Dermis microvascular lymphatic vessel endothelial cell (primary cell): ENCODE results near the gene KCNG2. TPM values are rescaled to one million over a fixed set of nuclear protein-coding genes. Genes with fewer than 3 reads are reported as not detected.

Source experiments
- DNase-seq, 2 donors: peaks; one replicate each; pipeline versions ENCODE4 v3.0.0 to v3.0.0-alpha.2; 2010; ENCODE audit warnings: low read depth in 2 of 2
- total RNA-seq: library from RNA; depleted of rRNA; stranded (reverse); fragments of >200 nt; gene quantifications from 2 replicates; pipeline ENCODE4 v1.2.1, GENCODE V29; 2014

Gene KCNG2
- total RNA-seq, 1 donor from 2014 or later = 0.26 TPM

DNA sequence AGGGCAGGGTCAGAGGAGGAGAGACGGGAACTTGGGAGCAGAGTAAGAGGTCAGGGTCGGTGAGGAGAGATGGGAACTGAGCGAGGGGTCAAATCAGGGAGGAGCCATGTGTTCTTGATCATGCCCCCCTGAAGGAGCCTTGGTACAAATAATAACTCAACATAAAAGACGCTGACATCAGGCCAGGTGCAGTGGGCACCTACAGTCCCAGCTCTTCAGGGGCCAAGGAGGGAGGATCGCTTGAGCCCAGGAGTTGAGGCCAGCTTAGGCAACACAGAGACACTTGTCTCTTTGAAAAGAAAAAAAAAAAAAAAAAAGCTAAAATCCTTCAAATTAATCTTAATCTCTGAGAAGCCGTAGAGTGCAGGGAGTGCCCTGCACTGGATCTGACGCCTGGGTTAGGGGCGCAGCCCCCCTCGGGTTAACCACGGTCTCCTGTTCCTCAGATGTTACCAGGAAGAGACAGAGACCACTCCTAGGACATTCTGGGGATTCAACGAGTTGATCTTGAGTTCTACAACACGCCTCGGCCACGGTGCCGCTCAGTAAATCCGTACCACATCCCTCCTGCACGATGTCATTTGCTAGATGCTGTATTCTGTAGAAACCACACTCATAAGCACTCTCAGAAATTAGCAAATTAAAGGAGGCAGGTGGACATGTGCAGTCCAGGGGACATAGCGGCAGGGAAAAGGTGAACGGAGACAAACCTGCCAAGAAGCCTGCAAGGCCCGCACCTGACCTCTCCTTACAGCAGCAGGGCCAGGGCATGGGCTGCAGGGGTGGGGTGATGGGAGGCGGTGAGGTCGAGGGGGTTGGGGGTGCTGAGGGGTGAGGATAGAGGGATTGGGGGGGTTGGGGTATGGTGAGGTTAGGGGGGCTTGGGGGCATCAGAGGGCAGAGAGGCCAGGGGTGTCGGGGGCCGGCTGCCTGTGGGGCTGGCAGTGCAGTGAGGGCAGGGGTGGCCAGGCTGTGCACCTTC lies 124.5 kb downstream of the KCNG2 start:
- no peak for DNase-seq

DNA sequence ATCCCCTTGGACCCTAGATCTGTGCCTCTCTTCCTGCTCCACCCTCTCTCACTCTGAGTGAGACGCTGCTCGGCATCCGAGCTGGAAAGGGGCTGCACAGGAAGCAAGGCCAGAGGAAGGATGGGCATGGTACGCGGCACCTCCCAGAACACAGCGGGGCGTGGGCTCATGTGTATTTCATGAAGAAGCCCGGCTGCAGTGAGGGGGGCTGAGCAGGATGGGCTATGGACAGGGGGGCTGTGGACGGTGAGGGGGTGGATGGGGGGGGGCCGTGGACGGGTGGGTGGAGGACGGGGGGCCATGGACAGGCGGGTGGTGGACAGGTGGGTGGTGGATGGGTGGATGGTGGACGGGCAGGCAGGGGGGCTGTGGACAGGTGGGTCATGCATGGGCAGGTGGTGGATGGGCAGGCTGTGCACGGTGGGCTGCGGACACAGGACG lies 125.3 kb downstream of the KCNG2 start:
- no peak for DNase-seq

- DNase-seq = no peak
Observed at GRCh38 chr18:79923896-79924585, 126.3 kb downstream of the KCNG2 start.

DNA sequence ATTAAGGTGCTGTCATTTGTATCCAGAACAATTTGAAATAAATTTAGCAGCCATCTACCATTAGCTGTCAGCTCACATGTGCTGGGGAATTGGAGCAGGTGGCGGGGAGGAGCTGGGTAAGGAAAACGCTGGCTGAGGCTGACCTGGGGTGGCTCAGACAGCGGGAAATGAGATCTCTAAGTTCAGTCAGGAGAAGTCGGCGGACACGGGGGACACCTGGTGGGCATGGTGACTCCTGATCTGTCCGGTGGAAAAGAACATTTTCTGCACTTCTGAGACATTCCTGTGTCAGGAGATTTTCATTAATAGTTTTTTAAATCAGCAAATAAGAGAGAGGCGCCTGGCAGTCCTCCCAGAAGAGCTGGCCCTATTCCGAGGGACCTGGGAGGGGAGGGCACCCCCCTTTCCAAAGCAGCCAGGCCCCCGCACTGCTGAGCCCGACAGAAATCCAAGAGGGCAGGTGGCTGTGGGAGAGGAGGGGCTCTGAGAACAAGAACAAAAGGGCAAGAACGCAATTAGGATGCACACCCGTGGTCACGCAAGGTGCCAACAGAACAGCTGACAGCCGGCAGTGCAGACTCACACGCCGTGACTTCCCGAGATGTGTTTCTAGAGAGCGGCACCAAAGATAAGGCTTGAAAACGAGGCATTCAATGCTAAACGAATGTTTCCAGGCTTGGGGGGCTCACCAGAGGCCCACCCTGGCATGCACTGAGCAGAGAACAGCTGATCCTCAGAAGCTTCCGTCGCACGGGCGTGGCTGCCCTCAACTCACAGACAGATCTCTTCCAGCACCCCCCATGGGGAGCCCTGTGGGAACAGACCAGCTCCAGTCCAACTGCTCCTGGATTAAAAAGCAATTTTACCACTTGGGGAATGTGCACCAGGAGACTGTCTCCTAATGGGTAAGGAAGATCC lies 127.3 kb downstream of the KCNG2 start:
- DNase-seq = no peak

DNA sequence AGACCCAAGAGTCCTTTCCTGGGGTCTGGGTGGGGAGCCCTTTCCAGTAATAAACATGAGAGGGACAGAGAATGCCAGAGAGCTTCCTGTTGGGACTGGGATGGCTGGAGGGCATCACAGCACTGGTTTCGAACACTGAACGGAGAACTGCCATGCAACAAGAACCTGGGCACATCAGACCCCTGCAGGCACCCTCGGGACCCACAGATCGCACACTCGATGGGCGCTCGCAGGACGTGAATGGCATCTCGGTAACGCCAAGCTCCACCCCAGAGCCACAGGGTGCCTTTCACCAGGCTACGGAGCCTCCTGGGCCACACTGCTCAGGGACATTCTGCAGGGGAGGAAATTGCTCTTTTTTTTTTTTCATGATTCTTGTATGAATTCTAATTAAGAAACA lies 128.6 kb downstream of the KCNG2 start:
- DNase-seq = no peak

- DNase-seq = no peak
Observed at GRCh38 chr18:79926715-79927606, 129.2 kb downstream of the KCNG2 start.

DNA sequence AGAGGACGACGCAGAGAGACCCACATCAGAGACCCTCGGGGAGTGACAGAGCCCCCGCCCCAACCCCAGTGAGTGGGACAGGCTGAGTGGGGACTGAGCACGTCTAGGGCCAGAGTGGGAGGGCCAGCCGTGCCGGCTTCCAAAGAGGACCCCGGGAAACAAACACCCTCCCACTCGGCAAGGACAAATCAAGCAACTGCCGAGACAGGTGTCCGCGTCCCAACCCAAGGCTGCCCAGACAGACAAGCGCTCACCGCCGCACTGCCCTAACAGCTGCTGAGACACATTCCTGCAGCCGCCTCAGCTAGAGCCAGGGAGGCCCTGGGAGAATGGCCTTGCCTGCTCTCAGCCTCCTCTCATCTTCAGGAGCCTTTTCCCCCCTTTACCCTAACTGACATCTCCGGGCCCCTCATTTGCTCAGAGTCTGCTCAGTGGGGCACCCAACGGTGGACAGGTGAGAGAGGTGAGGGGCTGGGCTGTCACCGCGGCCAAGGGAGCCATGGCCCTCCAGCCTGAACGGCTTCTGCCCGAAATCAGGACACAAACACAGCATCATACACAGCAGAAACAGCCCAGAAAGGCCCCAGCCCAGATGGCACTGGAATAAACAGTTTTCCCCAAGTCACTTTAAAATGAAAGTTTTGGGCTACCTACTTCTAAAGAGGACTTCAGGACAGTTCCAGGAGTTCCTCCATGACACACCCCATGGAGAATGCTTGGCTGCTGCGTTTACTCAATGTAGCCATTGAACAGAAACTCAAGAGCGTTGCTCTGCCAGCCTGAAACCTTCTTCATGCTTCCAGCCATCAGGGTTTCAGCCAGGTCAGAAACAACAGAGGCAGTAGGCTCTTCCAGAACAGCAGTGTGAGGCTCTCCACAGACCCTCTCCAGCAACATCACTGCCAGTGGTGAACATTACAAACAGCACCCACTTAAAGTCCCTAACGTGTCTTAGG lies 130.1 kb downstream of the KCNG2 start:
- DNase-seq = no peak

- DNase-seq = no peak
Observed at GRCh38 chr18:79928563-79928960, 130.8 kb downstream of the KCNG2 start.

DNA sequence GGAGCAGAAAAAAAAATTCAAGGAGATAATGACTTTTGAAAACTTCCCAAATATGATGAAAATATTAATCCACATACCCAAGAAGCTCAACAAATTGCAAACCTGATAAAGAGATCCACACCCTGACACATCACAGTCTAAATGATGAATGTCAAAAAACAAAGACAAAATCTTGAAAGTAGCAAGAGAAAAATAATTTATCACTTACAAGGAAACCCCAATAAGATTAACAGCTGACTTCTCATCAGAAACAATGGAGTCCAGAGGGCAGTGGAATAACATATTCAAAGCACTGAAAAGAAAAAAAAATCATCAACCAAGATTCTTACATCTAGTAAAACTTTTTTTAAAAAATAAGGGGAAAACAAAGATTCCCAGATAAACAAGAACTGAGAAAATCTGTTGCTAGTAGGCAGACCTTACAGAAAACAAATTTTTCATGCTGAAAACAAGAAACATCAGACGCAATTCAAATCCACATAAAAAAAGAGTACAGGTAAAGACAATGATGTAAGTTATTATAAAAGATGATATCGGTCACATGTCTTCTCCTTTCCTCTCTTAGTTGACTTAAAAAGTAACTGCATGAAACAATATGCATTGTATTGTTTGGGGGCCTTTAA lies 132.4 kb downstream of the KCNG2 start:
- DNase-seq = peak in 1 of 2 donors; percentile 11

- no peak for DNase-seq
Observed at GRCh38 chr18:79931475-79931874, 133.7 kb downstream of the KCNG2 start.

- DNase-seq = no peak
Observed at GRCh38 chr18:79932907-79933306, 135.2 kb downstream of the KCNG2 start.

- DNase-seq = peak; percentile 17 to 54
Observed at GRCh38 chr18:79933765-79934164, 136.0 kb downstream of the KCNG2 start.

DNA sequence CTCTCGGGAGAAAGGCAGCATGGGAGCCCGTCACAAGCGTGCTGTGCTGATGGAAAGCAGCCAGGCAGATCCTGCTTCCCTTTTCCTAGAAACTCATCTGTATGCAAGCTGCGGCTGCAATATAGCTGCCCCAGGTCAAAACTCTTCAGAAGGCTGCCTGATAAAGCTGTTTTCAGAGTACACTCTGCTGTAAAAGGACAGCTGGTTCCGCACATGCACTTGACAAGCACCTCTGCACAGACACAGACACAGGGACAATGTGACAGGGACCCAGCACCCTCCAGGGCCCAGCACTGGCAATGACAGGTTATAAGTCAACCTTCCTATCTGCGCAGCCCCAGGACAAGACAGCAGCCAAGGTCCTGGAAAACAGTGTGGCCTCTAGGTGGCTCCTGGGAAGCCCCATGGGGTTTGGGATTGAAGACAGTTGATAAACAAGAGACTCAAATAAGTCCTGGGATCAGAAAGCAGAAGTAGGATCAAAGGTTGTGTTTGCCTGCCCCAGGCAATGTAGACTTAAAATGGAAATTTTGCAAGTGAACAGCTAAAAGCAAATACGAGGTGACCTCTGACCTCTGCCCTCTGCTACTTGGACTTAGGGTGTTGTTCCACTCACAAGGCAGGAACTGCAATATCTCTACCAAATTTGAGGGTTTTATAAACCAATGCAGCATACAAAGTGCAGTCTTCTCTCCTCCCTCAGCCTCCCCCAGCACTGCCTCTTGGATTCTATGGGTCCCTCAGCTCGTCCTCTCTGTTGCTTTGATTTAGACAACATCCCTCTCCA lies 136.8 kb downstream of the KCNG2 start:
- no peak for DNase-seq

DNA sequence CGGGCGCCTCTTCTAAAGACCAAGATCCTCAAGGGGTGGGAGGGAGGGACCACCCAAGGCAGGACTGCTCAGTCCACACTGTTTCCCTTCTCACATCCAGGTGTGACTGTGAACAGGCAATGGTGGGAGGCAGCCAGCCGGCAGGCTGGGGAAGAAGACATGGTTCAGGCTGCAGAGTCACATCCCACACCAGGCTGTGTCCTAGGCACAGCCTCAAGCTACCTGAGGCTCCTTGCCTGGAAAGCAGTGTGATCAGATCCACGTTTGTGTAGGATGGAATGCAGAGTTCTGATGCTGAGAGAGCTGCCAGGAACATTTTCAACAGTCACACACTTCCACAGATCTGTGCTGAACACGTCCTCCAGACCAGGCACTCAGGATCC lies 137.4 kb downstream of the KCNG2 start:
- DNase-seq = no peak

DNA sequence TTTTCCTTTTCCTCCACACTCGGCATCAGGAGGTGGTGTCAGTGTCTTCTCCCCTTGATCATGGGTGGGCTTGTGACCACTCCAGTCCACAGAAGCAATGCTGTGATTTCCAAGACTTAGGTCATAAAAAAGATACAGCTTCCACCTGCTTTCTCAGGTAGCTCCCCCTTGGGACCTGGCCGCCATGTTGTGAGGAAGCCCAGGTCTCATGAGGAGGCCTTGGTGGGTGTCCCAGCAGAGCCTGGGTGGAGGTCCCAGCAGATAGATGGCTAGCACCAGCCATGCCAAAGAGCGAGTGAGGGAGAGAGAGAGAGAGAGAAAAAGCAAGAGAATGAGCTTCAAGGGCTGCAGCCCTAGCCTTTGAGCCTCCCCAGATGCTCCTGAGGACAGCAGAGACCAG lies 137.8 kb downstream of the KCNG2 start:
- DNase-seq = no peak

DNA sequence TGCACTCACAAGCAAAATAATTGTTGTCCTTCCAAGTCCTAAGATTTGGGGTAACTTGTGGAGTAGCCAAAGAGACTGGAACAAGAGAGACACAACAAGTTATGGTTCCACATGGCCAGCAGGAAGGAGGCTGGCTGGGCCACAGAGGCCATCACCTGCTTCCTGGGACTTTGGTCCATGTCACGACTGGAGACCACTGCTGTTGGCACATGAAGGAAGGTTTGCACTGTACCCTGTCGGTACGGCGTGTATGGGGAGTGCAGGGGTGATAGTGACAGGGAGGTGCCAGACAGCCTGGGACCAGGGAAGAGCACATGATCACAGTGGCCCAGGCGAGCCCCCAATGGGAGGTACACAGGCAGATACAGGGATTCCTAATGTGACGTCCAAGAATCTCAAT lies 138.2 kb downstream of the KCNG2 start:
- no peak for DNase-seq

GRCh38 chr18:79936641-79937040 lies 138.9 kb downstream of the KCNG2 start:
- DNase-seq = no peak
